DMS153 (cell line): ENCODE results near the gene GPR87.

Experiments
- DNase-seq: peaks from one replicate; lab custom pipeline; 2025; lab: John Stamatoyannopoulos, UW

The GPR87 gene

GRCh38 chr3:151316267-151316991 is at the start of gene GPR87:
Gene GPR87 (minus strand): TSS chr3:151316820. CDS start chr3:151300100, 16,720 bp downstream.
- no peak for DNase-seq

- DNase-seq = no peak
These were observed 46.1 kb upstream of the GPR87 start for GRCh38 chr3:151362751-151363174.

- no peak for DNase-seq
These were observed 40.8 kb upstream of the GPR87 start for GRCh38 chr3:151357463-151357850.

- DNase-seq = no peak
These were observed 40.3 kb upstream of the GPR87 start for GRCh38 chr3:151356794-151357462.

GRCh38 chr3:151351648-151352047 is 35.0 kb upstream of the GPR87 start:
- DNase-seq = no peak

- no peak for DNase-seq
These were observed 34.6 kb upstream of the GPR87 start for GRCh38 chr3:151351219-151351618.

- no peak for DNase-seq
These were observed 34.0 kb upstream of the GPR87 start for GRCh38 chr3:151350656-151351055.

GRCh38 chr3:151347432-151347831 is 30.8 kb upstream of the GPR87 start:
- DNase-seq = no peak

GRCh38 chr3:151346292-151346691 is 29.7 kb upstream of the GPR87 start:
- DNase-seq = no peak

GRCh38 chr3:151345859-151346258 is 29.2 kb upstream of the GPR87 start:
- no peak for DNase-seq

DNA sequence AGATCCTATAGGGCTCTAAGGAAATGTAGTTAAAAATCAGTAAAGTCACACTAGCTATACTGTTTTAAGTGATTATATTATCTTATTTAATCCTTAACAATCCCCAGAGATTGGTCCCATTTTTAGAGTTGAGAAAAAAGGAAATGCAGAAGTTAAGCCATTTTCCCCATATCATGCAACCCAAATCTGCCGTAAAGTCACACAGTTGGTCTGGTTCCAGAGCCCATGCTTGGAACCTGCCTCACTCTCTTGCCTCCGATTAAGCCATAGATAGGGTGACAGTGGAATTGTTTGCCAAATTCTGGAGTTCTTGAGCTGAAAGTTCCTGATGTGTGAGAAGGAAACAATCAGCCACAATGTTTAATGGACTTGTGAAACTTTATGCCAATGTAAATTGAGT is 15.1 kb upstream of the GPR87 start:
- no peak for DNase-seq

GRCh38 chr3:151330899-151331298 is 14.3 kb upstream of the GPR87 start:
- no peak for DNase-seq

DNA sequence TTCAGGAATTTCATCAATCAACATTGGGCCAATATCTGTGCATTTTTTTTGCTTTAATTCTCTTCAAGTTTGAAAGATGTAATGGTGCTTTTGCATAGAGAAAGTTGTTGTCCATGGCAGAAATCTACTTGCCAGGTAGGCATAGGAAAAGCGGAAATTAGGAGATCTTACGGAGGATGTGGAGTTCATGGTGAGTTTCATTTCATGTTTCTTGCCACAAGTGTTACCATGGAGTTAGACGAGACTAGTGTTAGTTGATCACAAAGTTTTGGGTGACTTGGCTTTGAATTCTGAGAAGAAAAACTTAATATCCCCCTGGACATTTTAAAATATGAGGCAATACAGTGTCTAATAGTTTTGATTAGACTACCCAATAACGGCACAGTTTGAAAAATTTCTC is 13.8 kb upstream of the GPR87 start:
- no peak for DNase-seq

DNA sequence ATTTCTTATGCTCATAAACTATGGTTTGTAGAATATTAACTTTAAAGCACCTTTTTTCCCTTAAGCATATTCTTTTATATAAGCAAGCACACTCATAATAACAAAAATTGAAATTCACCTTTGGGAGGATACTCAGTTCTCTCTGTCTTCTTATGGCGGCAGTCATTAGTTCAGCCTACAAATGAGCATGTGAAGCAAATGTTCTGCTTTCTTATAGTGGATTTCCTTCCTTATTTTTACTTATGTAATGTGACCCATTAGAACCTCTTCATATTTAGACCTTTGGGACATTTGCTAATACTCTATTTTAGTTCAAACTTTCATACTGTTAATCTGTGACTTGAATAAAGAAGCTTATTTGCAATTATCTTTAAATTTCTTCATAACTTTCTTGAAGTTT is 12.7 kb upstream of the GPR87 start, which contains the start of gene P2RY13:
Gene P2RY13 (minus strand): TSS at position 187 of the 400 bp plus-strand sequence. CDS start 21 bp downstream, at position 166.
- DNase-seq = no peak

GRCh38 chr3:151328298-151328995 is 11.8 kb upstream of the GPR87 start:
- no peak for DNase-seq

GRCh38 chr3:151327571-151328198 is 11.1 kb upstream of the GPR87 start:
- no peak for DNase-seq

DNA sequence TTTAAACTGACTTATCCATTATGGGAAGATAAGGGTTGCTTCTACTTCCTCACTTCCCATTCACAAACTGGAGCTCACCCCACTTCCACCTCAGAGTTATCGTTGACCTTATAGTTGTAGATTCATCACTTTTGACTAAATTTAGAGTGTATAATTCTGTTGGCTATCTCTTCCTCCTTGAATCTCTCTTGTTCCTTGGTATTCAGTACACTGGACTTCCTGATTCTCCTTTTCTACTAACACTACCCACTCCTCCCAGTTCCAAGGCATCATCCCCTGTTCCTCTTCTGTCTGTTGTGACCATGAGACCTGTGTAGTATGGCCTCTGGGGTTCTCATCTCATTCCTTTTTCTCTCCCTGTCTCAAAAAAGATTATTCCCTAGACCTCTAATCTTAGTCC is 5.9 kb upstream of the GPR87 start:
- no peak for DNase-seq

DNA sequence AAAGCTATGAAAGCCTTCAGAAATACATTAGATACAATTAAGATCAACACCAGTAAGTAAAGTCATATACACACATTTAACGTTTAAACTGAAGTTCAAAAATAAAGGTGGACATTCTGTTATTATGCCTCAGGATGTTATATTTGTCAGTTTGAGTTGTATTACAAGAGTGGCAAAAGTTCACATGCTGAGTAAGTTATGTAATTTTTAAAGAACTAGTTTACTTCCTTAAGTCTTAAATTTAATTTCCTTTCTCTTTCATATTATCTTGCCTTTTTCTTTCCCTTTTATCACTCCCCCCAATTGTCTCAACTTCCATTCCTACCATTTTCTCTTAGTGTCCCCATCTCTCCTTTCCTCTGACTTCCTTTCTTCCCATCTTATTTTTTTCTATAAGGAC is 4.9 kb upstream of the GPR87 start:
- DNase-seq = no peak

DNA sequence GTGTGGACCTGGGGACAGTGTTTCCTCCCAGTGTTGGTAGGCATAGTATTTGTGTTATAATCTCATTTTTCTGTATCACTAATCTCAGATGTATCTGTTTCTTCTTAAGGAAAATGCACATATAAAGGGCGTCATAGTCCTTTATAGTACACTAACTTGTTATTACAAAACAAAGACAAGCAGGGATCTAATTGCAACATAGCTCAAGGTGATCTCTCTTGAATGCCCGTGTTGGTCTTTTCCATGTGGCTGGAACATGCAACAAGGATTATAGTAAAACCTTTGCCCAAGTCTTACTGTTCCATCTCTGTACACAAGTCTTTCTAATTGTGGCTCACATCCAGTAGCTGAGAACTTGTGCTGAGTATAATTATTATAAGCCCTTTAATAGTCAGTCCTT is 3.5 kb upstream of the GPR87 start:
- DNase-seq = no peak

DNA sequence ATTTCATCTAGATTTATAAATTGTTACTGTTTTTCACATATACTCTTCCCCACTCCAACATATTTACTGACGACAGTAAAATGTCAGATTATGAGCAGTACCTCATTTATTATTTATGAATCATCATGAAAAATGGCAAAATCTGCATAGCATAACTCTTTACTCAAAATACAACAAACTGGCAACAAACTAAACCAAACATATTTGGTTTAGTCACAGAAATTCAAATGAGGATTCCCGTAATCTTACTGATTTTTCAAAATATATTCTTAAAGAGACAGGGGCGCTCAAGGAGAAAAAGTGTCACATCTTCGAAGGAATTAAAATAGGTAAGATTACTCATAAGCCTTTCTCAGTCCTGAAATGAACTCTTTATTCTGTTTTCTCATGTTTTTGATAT is 3.0 kb upstream of the GPR87 start:
- no peak for DNase-seq

DNA sequence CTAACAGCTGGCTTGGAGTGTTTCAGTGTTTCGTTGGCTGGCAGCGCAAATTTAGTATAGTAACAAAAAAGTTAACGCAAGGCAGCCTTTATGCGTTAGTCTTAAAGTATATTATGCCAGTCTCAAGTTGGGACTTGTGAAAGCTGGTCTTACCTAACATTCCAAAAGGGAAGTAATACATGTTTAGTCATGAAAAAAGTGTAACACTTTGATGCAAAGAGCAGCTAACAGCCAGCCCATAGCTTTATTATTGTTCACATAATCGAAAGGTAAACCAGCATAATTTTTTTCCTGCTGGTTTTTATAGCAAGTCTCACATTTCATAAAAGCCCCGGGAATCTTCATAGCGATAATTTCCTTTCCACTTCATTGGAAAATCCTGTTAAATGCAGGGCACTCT is 2.4 kb upstream of the GPR87 start:
- DNase-seq = no peak

GRCh38 chr3:151318313-151318712 is 1.7 kb upstream of the GPR87 start:
- no peak for DNase-seq

- no peak for DNase-seq
These were observed 774 bp downstream of the GPR87 start for GRCh38 chr3:151315846-151316245.
